Prostate gland (tissue), 2 donors: Measurements from ENCODE around the gene SPATS2.

Experiments used
- CTCF ChIP-seq, 4 experiments: fragments of 200-600 bp in 2 of 4; fragments of 450-650 bp in 2 of 4; sonication (generic) in 2 of 4; IDR thresholded peaks; 1 replicate in 3 of 4; 2 replicates in 1 of 4; pipeline ENCODE4 v1.5.1; 2016 to 2019; ENCODE audit warnings: antibody characterized with exemption in 4 of 4, mild to moderate bottlenecking in 2 of 4, moderate library complexity in 2 of 4
- POLR2A ChIP-seq: fragments of 450-650 bp; IDR thresholded peaks from one replicate; pipeline ENCODE4 v1.6.1; 2016; ENCODE audit warnings: antibody characterized with exemption, mild to moderate bottlenecking

DNA sequence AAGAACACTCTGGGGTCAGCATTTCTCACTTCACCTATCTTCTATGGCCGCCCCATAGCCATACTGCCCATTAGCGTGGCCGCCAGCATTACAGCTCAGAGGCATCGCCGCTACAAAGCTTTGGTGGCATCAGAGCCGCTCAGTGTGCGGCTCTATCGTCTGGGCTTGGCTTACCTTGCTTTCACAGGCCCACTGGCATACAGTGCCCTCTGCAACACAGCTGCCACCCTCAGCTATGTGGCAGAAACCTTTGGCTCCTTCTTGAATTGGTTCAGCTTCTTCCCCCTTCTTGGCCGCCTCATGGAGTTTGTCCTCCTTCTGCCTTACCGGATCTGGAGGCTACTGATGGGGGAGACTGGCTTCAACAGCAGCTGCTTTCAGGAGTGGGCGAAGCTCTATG lies 18.0 kb upstream of the SPATS2 start:
- TF ChIP-seq POLR2A (no peak), CTCF (IDR thresholded peaks at IDR 0.05) (no peak)
